ENCODE data around the gene RASGRP4. TPM values are rescaled to one million over a fixed set of nuclear protein-coding genes. Genes with fewer than 3 reads are reported as not detected.

Gene RASGRP4
- total RNA-seq, 1 donor from 2014 or later = not detected

GRCh38 chr19:38394488-38394887, 31.5 kb downstream of the RASGRP4 start:
- Mint-ChIP-seq H3K27me3 (peaks cover 51% of the 10 kb centered on the region), H3K36me3 (peaks cover 18% of the 10 kb centered on the region), H3K4me3 (no peak overlapping the region), H3K9me3 (no peaks in the 10 kb centered on the region), H3K4me1 (ENCODE audit: unreplicated experiment) (no peaks in the 10 kb centered on the region), H3K27ac (no peak overlapping the region)
- TF ChIP-seq CTCF (conservative IDR thresholded peaks at IDR 0.05) = no peak
- DNase-seq (ENCODE audit: extremely low spot score, unreplicated experiment) = no peak

DNA sequence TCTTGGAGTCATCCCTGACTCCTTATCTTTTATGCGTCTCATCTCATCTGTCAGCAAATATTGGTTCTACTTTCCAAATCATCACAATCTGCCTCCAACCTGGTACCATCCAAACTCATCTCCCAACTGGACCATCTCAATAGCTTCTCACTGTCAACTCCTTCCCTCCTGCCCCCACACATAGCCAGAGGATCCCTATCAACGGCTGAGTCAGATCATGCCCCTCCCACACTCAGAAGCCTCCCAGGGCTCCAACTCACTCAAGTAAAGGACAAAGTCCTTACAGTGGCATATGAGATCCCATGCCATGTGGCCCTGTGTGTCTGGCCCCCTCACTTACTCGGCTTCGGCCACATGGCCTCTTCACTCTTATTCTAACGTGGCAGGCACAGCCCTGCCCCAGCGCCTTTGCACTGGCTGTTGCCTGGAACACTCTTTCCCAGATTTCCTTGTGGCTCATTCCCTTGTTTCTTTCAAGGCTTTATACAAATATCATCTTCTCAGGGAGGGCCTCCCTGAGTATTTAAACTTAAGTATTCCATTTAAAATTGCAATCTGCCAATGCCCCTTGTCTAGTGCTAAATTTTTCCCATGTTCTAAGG, 33.2 kb downstream of the RASGRP4 start:
- H3K4me1 Mint-ChIP-seq (ENCODE audit: unreplicated experiment) = peaks cover 4% of the 10 kb centered on the region
- TF ChIP-seq CTCF (conservative IDR thresholded peaks at IDR 0.05) = no peak
- DNase-seq (ENCODE audit: extremely low spot score, unreplicated experiment) = no peak
- peak overlapping the region; percentile 58 for H3K27ac Mint-ChIP-seq
- no peaks in the 10 kb centered on the region for H3K9me3 Mint-ChIP-seq
- H3K36me3 Mint-ChIP-seq = peaks cover 18% of the 10 kb centered on the region
- H3K27me3 Mint-ChIP-seq = peaks cover 54% of the 10 kb centered on the region
- H3K4me3 Mint-ChIP-seq = peak overlapping the region; percentile 26

DNA sequence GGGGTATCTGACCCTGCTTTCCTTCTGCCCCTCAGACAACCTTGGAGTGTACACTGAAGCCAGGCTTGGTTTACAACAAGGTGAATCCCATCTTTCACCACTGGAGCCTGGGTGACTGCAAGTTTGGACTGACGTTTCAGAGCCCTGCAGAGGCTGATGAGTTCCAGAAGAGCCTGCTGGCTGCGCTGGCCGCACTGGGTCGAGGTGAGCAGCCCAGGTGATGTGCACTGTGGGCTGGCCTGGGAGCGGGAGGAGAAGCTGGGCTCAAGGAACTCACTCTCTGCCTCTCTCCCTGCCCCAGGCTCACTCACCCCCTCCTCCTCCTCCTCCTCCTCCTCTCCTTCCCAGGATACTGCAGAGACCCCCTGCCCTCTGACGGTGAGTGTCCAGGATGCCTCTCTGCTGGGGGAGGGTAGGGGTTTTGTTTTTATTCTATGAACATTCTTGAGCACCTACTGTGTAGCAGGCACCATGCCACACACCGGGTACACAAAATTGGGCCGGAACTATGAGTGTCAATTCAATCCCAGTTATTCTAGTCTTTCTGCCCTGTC, 34.0 kb downstream of the RASGRP4 start:
- Mint-ChIP-seq H3K4me1 (ENCODE audit: unreplicated experiment) (peaks cover 9% of the 10 kb centered on the region), H3K36me3 (peaks cover 22% of the 10 kb centered on the region), H3K4me3 (no peak overlapping the region), H3K9me3 (no peaks in the 10 kb centered on the region), H3K27ac (no peak overlapping the region), H3K27me3 (peaks cover 54% of the 10 kb centered on the region)
- no peak for TF ChIP-seq CTCF (conservative IDR thresholded peaks at IDR 0.05)
- DNase-seq (ENCODE audit: extremely low spot score, unreplicated experiment) = no peak

DNA sequence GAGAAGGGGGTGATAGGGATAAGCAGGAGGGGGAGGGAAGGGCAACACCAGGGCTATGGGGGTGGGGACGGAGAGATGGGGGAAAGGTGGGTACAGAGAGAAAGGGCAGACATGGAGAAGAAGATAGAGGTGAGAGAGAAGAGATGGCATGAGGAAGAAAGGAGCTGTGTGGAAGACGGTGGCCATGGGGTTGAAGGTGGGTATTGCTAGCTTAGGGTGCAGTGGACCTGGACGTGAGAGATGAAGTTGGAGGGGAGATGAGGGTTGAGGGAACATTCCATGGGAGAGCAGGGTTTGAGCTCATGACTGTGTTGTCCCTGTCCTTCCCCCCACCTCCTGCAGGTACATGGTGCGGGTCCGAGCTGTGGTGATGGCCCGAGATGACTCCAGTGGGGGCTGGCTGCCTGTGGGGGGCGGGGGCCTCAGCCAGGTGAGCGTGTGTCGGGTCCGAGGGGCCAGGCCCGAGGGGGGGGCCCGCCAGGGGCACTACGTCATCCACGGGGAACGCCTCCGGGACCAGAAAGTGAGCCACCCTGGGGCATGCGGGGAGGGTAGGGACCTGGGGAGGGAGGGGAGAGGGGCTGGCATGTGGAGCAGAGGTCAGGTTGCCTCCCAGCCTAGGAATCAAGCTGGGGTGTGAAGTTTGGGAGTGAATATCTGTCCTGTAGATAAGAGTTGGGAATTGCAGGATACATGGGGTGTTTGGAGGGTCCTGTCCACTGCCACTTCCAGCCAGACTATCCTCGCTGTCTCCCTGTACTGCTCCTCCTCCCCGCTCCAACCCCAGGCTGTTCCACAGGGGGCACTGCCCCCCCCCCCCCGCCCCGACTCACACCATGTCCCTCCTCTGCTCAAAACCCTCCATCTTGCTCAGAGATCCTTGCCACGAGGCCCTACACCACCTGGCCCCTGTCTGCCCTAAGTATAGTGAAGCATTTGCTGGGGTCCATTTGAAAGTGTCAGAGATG, 35.8 kb downstream of the RASGRP4 start:
- Mint-ChIP-seq H3K27me3 (peaks cover 48% of the 10 kb centered on the region), H3K36me3 (peaks cover 17% of the 10 kb centered on the region), H3K9me3 (no peaks in the 10 kb centered on the region), H3K4me1 (ENCODE audit: unreplicated experiment) (peaks cover 9% of the 10 kb centered on the region), H3K27ac (peak overlapping the region; percentile 55), H3K4me3 (peak overlapping the region; percentile 88)
- DNase-seq (ENCODE audit: extremely low spot score, unreplicated experiment) = no peak
- TF ChIP-seq CTCF (conservative IDR thresholded peaks at IDR 0.05) = no peak

DNA sequence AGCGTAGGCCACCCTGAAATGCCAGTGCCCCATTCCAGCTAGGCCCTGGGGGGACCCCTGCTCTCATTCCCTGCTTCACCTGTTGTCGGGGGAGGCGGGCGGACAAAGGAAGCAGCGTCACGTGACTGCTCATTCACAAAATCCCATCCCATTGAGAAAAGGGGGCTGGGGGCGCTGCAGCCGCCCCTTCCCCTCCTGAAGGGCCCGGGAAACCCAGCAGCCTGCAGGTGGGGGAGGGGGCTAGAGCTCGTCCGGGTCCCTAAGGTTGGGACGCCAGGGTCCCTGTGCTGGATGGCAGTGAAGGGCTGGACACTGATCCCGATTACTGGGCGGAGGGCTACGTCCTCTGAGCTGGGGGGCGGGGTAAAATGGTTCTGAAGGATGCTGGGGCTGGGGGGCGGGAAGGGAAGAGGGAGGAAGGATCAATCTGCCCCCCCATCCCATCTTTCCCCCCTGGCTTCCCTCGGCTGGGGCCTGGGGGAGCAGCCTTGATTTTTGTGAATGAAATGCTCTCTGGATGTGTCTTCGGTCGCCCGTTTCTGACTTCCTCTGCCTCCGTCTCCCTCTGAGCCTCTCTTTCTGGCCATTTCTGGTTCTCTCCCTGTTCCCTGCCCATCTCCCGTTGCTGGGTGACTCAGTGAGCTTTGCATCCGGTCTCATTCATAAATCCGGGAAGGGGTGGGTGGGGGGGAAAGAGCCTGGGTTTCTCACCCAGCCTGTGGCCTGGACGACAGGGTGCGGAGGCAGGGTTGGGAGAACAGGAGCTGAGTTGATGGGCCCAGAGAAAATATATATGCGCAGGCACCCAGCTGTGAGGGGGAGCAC, 36.7 kb downstream of the RASGRP4 start:
- Mint-ChIP-seq H3K4me1 (ENCODE audit: unreplicated experiment) (peaks cover 9% of the 10 kb centered on the region), H3K27ac (peak overlapping the region; percentile 69), H3K27me3 (peaks cover 45% of the 10 kb centered on the region), H3K36me3 (peaks cover 17% of the 10 kb centered on the region), H3K4me3 (peak overlapping the region; percentile 88), H3K9me3 (no peaks in the 10 kb centered on the region)
- TF ChIP-seq CTCF (conservative IDR thresholded peaks at IDR 0.05) = no peak
- no peak for DNase-seq (ENCODE audit: extremely low spot score, unreplicated experiment)

Data from type B pancreatic cell (in vitro differentiated cells).